Astrocyte of the cerebellum (primary cell): Measurements from ENCODE around the gene GRID2.

ENCODE experiments used
- DNase-seq: peaks from one replicate; pipeline ENCODE4 v3.0.0-alpha.2; 2011; ENCODE audit warnings: low read depth
- H3K4me3 ChIP-seq: 2 replicates; pipeline ENCODE4 v1.5.1; 2011; ENCODE audit warnings: mild to moderate bottlenecking, low read depth, low read length, moderate library complexity
- in situ Hi-C: cut with HindIII; loops from 2 replicates; pipeline ENCODE4 v1.10.0; 2017; ENCODE audit warnings: low sequenced_read_pairs
- TF ChIP-seq, protein P1 (sequence below): IDR thresholded peaks from 2 replicates; pipeline ENCODE4 v1.5.1; 2012; ENCODE audit warnings: low read length, low read depth, moderate library complexity, mild to moderate bottlenecking; ENCODE audit errors: missing control alignments

Gene GRID2

DNA sequence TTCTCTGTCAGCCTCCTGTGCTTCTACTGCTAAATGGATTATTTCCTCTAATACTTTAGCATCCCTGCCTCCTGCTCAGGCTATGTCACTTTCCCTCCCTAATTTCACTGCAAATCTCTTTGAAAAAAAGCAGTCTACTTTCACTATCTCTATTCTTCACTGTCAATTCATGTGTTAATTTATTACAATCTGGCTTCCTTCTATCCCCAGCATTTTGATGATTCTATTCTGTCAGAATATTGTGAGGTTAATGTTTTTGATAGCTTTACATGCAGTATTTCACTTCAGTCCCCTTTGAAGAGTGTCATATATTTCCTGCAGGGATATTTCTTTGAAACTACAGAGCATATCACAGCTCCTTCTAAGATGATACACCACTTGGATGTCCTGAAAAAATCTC lies 203.2 kb downstream of the GRID2 start:
- DNase-seq, result no peak
- TF ChIP-seq, protein P1, sequence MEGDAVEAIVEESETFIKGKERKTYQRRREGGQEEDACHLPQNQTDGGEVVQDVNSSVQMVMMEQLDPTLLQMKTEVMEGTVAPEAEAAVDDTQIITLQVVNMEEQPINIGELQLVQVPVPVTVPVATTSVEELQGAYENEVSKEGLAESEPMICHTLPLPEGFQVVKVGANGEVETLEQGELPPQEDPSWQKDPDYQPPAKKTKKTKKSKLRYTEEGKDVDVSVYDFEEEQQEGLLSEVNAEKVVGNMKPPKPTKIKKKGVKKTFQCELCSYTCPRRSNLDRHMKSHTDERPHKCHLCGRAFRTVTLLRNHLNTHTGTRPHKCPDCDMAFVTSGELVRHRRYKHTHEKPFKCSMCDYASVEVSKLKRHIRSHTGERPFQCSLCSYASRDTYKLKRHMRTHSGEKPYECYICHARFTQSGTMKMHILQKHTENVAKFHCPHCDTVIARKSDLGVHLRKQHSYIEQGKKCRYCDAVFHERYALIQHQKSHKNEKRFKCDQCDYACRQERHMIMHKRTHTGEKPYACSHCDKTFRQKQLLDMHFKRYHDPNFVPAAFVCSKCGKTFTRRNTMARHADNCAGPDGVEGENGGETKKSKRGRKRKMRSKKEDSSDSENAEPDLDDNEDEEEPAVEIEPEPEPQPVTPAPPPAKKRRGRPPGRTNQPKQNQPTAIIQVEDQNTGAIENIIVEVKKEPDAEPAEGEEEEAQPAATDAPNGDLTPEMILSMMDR, result no peak
- in situ Hi-C loops, result no loop called here
- no peak overlapping the region for H3K4me3 ChIP-seq

DNA sequence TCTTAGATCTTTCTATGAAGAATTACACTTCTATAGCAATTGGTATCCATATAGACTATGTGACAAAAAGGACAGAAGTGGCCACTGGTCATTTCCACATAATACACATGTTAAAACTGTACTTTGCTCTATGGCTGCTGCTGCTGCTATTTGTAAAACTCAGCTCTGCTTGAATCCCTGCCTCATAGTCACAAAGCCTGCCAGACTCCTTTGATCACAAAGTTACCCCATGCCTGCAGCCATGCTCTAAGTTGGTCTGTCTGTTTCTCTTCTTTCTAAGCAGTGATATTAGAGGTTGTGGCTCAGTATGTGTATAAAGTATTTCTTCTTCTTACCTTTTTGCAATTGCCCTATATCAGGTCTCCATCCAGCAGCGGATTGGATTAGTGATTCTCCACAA lies 210.9 kb downstream of the GRID2 start:
- TF ChIP-seq, protein P1, result no peak
- in situ Hi-C loops, result no loop called here
- no peak overlapping the region for H3K4me3 ChIP-seq
- DNase-seq, result no peak

DNA sequence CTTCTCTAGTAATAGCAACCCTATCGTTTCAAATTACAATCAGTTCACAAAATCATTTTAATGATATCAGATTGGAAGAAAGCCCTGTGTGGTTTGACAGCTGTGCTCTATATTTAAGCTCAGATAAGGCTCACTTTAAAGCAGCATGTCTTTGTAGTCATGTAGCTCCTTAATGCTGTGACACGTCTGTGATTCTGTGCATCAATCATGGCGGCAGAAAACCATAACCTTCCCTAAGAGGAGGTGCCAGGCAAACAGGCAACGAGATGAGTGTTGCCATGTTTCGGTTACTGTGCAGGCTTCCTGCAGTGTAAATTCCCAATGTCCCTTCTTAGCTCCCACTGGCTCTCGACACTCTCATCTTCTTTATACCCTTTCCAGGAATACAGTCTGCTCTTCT lies 212.7 kb downstream of the GRID2 start:
- no peak overlapping the region for H3K4me3 ChIP-seq
- in situ Hi-C loops, result no loop called here
- no peak for DNase-seq
- TF ChIP-seq, protein P1, result no peak

DNA sequence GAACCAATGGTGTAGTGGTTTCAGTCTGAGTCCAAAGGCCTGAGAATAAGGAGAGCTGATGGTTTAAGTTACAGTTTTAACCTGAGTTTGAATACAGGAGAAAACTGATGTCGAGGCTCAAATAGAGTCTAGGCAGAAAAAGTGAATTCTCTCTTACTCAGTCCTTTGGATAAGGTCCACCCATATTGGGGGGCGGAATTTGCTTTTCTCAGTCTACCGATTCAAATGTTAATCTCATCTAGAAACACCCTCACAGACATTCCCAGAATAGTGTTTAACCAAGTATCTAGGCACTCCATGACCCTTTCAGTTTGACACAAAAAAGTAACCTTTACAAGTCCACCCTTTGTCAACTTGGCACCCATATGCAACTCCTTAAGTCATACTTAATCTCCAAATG lies 216.0 kb downstream of the GRID2 start:
- no peak overlapping the region for H3K4me3 ChIP-seq
- TF ChIP-seq, protein P1, result no peak
- in situ Hi-C loops, result no loop called here
- no peak for DNase-seq

DNA sequence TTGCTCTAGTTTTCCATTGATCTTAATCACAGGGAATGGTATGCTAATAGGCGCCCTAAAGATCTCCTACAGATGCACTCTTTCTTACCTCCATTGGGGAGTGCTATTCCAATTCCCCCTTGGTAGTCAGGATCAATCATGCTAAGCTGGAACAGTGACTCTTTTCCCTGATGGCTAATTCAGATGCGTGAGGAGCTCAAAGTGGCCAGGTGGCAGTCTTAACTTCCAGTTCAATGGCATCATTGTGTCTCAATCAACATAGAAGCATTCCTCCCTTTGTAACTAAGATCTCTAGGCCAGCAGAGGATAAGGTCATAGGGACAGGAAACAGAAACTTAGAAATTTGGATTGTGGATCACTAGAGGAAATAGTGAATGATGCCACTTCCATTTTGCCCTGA lies 216.8 kb downstream of the GRID2 start:
- TF ChIP-seq, protein P1, result no peak
- H3K4me3 ChIP-seq, result no peak overlapping the region
- in situ Hi-C loops, result no loop called here
- DNase-seq, result no peak

DNA sequence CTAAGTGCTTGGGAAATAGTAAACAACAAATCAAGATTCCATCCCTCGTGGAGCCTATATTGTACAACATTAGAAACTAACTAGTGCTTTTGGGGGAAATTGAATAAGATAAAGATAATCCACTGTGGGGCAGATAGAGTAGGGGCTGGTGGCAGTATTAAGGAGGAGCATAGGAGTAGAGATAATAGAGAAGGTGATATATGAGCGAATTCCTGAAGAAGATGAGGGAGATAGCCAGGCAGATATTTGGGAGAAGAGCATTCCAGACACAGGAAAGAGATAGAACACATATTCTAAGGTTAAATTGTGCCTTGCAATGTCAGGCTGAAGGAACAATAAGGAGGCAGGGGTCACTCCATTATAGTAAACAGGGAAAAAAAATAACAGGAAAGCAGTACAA lies 218.2 kb downstream of the GRID2 start:
- TF ChIP-seq, protein P1, result no peak
- H3K4me3 ChIP-seq, result no peak overlapping the region
- in situ Hi-C loops, result no loop called here
- no peak for DNase-seq

DNA sequence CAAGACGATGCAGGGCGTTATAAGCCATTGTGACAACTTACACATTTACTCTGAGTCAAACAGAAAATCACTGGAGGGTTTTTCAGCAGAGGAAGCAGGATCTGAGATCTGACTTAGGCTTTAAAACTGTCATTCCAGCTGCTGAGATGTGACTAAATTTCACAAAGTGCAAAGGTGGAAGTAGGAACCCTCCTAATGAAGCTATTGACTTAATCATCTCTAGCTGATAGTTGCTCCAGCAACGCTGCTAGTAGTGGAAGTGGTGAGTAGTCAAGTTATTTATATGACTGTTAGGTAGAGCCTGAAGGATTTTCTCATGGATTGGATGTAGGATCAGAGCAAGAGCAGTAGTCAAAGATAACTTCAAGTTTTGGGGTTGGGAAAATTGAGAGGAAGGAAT lies 218.6 kb downstream of the GRID2 start:
- TF ChIP-seq, protein P1, result no peak
- no peak overlapping the region for H3K4me3 ChIP-seq
- in situ Hi-C loops, result no loop called here
- no peak for DNase-seq
